T-helper 17 cell (primary cell): ENCODE measurements around the gene EPB41L4A. TPM values are rescaled to one million over a fixed set of nuclear protein-coding genes. Genes with fewer than 3 reads are reported as not detected.
A peak's percentile ranks its signal among the peaks of the same experiment; 100 is the strongest.

ENCODE experiments used
- ATAC-seq: fragments of 150-1000 bp; cut with Tn5 transposase; 2 replicates; pipeline ENCODE4 v1.10.0; 2021; ENCODE audit warnings: mild to moderate bottlenecking, moderate library complexity
- DNase-seq, 3 donors: peaks; one replicate each; pipeline versions ENCODE4 v3.0.0 to v3.0.0-alpha.2; 2020 to 2021
- H3K9me3 ChIP-seq: one replicate; pipeline ENCODE4 v1.7.0; 2013; ENCODE audit warnings: low read length, mild to moderate bottlenecking; ENCODE audit not compliant: control insufficient read depth, poor library complexity, severe bottlenecking
- H3K27ac Mint-ChIP-seq: one replicate; pipeline ENCODE4 v1.8.0; 2022; ENCODE audit warnings: mild to moderate bottlenecking, moderate library complexity, mixed read lengths
- H3K27me3 Mint-ChIP-seq: one replicate; pipeline ENCODE4 v1.8.0; 2022; ENCODE audit warnings: mixed read lengths
- H3K36me3 Mint-ChIP-seq: one replicate; pipeline ENCODE4 v1.8.0; 2022; ENCODE audit warnings: low read depth, mixed read lengths
- H3K4me1 Mint-ChIP-seq: one replicate; pipeline ENCODE4 v1.8.0; 2022; ENCODE audit warnings: mild to moderate bottlenecking, mixed read lengths
- H3K4me3 Mint-ChIP-seq: one replicate; pipeline ENCODE4 v1.8.0; 2022; ENCODE audit warnings: mild to moderate bottlenecking, moderate library complexity, mixed read lengths
- total RNA-seq, 4 donors: library from RNA in 2 of 4; stranded (reverse) in 2 of 4; gene quantifications; one replicate each; pipeline ENCODE4 v1.2.3 and lab custom pipeline; 2022 to 2026

The EPB41L4A gene
- total RNA-seq, 2 donors from 2014 or later: 0.50 to 1.4 TPM

DNA sequence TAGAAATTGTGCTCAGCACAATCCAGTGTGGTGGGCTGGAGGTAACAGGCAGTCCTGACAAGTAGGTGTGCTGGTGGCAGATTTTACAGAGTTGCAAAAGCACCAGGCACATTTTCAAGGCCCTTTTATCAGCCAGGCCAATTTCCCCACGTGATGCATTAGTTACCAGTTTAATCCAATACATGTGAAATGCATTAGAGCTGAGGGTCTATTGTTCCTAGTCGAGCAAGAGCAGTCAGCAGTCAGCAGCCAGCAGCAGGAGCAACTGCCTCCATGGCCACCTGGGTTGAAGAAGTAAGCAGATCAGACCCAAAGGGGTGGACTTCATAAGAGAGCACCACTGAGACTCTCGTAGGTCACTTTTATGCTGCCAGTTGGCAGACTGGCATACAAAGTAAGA lies 76.7 kb downstream of the EPB41L4A start:
- H3K9me3 ChIP-seq: no peaks in the 10 kb centered on the region
- DNase-seq: no peak
- no peak overlapping the region for H3K27ac Mint-ChIP-seq
- no peaks in the 10 kb centered on the region for H3K4me1 Mint-ChIP-seq
- H3K36me3 Mint-ChIP-seq: peaks cover 5% of the 10 kb centered on the region
- H3K4me3 Mint-ChIP-seq: no peak overlapping the region
- peaks cover 21% of the 10 kb centered on the region for H3K27me3 Mint-ChIP-seq
- no peak for ATAC-seq

GRCh38 chr5:112339761-112340160 lies 79.3 kb downstream of the EPB41L4A start:
- H3K36me3 Mint-ChIP-seq: peaks cover 5% of the 10 kb centered on the region
- no peak overlapping the region for H3K27ac Mint-ChIP-seq
- no peak for ATAC-seq
- H3K9me3 ChIP-seq: no peaks in the 10 kb centered on the region
- H3K4me1 Mint-ChIP-seq: no peaks in the 10 kb centered on the region
- no peak overlapping the region for H3K4me3 Mint-ChIP-seq
- H3K27me3 Mint-ChIP-seq: peaks cover 32% of the 10 kb centered on the region
- no peak for DNase-seq

DNA sequence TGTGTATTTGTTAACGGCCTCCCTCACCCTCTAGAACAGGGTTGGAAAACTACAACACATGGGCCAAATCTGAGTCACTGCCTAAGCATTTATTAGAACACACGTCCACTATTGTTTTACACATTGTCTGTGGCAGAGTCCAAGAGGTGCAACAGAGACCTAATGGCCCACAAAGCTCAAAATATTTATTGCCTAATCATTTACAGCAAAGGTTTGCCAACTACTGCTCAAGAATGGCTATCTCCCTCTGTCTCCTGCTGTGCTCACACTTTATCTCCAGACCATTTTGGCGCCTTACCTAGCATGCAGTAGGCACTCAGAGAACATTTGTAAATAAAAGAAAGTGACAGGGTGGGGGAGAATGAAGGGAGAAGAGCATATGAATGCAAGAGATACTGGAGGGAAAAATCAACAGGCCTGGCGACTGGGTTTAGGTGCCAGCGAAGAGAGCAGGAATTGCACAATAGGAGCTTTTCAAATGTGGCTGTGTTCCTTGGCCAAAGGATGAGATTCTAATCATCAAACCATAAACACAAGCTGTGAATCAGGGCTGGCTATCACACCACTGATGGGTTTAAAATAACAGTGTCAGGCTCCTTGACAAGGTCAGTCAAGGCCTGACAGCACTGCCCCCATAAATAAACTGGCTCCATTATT lies 80.3 kb downstream of the EPB41L4A start:
- no peak for ATAC-seq
- no peaks in the 10 kb centered on the region for H3K9me3 ChIP-seq
- Mint-ChIP-seq H3K4me1 (no peaks in the 10 kb centered on the region), H3K4me3 (no peak overlapping the region), H3K36me3 (peaks cover 5% of the 10 kb centered on the region), H3K27ac (no peak overlapping the region), H3K27me3 (peaks cover 37% of the 10 kb centered on the region)
- no peak for DNase-seq

DNA sequence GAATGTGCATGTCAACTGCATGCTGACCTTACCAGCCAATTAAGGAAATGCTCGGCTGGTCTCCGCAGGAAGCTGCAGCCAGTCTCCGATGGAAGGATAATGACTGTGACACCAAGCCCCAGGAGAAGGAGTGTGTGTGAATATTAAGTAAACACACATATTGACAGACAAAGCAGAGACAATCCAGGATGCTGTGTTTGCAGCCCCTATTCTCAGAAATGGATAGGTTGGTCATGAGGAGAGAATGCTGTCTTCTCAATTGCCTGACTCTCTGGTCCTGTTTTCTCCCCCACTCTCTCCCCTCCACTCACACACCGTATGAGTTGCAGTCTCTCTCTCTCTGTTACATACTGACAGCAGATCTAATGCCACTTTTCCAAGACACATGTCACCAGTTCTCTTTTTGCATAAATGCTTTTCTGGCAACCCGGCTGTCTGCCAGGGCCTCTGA lies 85.7 kb downstream of the EPB41L4A start:
- no peak for ATAC-seq
- Mint-ChIP-seq H3K27ac (no peak overlapping the region), H3K27me3 (peaks cover 40% of the 10 kb centered on the region), H3K4me1 (peaks cover 6% of the 10 kb centered on the region), H3K36me3 (no peaks in the 10 kb centered on the region), H3K4me3 (no peak overlapping the region)
- no peak for DNase-seq
- no peaks in the 10 kb centered on the region for H3K9me3 ChIP-seq

DNA sequence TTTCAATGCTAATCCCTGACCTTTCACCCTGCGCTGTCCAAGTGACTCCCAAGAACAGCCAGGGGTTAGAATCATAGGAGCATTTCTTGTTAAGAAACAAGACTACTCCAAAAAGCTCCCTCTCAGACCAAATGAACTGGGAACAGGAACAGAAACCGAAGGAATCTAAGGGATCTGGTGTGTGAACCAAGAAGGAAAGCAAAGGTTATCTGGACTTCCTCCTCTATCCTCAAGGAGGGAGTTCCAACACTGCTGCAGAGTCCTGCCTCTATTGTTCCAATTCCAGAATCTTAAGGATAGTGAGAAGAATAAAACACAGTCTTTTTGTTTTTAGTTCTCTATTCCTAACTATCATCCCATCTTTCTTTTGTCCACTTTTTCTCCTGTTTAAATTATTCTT lies 87.2 kb downstream of the EPB41L4A start:
- H3K36me3 Mint-ChIP-seq: no peaks in the 10 kb centered on the region
- no peak overlapping the region for H3K27ac Mint-ChIP-seq
- no peaks in the 10 kb centered on the region for H3K9me3 ChIP-seq
- peaks cover 36% of the 10 kb centered on the region for H3K27me3 Mint-ChIP-seq
- ATAC-seq: no peak
- no peak overlapping the region for H3K4me3 Mint-ChIP-seq
- no peak for DNase-seq
- peaks cover 6% of the 10 kb centered on the region for H3K4me1 Mint-ChIP-seq

GRCh38 chr5:112329419-112330090 lies 89.5 kb downstream of the EPB41L4A start:
- no peak for DNase-seq
- Mint-ChIP-seq H3K27ac (no peak overlapping the region), H3K36me3 (no peaks in the 10 kb centered on the region), H3K27me3 (peaks cover 29% of the 10 kb centered on the region), H3K4me3 (no peak overlapping the region), H3K4me1 (peaks cover 6% of the 10 kb centered on the region)
- ATAC-seq: peak; percentile 33
- H3K9me3 ChIP-seq: no peaks in the 10 kb centered on the region

- Mint-ChIP-seq H3K4me3 (no peak overlapping the region), H3K36me3 (peaks cover 4% of the 10 kb centered on the region), H3K27ac (no peak overlapping the region), H3K4me1 (no peaks in the 10 kb centered on the region), H3K27me3 (peaks cover 46% of the 10 kb centered on the region)
- no peaks in the 10 kb centered on the region for H3K9me3 ChIP-seq
- ATAC-seq (no peak), DNase-seq (no peak)
Observed at GRCh38 chr5:112323166-112323565, 95.9 kb downstream of the EPB41L4A start.

DNA sequence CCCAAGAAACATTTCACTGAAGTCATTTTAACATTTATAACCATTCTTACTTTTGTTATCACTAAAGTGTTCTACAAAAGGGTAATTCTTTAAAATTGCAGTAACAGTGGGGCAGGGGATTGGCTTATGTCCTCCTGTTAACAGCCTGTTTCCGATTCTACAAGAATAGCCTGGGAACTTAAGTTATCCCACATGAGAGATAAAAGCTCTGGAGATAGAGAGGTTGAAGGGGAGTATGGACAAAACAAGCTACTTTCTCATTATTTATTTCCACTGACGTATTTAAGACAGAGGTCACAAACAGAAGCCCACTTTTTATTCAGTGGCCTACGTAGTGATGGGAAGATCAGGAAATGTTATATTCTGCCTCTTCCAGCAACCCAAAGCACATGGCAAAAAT lies 98.7 kb downstream of the EPB41L4A start:
- no peaks in the 10 kb centered on the region for H3K9me3 ChIP-seq
- DNase-seq: no peak
- no peaks in the 10 kb centered on the region for H3K4me1 Mint-ChIP-seq
- no peak overlapping the region for H3K4me3 Mint-ChIP-seq
- ATAC-seq: no peak
- H3K36me3 Mint-ChIP-seq: peaks cover 4% of the 10 kb centered on the region
- no peak overlapping the region for H3K27ac Mint-ChIP-seq
- peaks cover 49% of the 10 kb centered on the region for H3K27me3 Mint-ChIP-seq

DNA sequence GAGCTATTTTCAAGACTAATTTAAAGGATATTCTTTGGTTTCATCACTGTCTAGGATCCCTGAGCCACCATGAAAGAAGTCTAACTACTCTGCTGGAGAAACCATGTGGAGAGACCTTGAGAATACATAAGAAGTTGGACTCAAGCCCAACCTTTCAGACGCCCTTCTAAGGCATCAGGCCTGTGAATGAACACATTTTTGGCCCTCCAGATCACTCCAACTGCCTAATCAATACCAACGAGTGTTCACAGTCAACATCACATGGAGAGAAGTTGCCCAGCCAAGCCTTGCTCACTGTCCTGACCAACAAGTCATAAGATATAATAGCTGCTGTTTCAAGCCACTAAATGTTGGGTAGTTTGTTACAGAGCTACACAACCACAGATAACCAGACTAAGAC lies 100.7 kb downstream of the EPB41L4A start:
- H3K4me1 Mint-ChIP-seq: no peaks in the 10 kb centered on the region
- H3K9me3 ChIP-seq: no peaks in the 10 kb centered on the region
- peaks cover 44% of the 10 kb centered on the region for H3K27me3 Mint-ChIP-seq
- H3K27ac Mint-ChIP-seq: no peak overlapping the region
- DNase-seq (no peak), ATAC-seq (no peak)
- H3K4me3 Mint-ChIP-seq: no peak overlapping the region
- H3K36me3 Mint-ChIP-seq: peaks cover 2% of the 10 kb centered on the region

DNA sequence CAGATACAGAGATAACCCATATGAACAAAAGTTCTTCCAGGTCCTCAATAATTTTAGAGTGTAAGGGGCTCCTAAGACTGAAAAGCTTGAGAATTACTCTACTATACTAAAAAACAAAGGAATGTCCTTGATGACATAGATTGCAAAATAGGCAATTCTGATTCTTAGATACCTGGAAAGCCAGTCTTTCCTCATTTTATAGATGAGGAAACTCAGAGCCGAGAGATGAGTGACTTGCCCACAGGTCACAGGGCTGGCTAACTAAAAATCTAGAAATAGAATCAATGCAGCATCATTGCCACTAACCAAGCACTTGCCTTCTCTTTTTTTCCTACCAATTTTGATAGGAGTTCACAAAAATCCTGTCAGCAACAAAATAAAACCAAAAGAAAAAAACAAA lies 101.2 kb downstream of the EPB41L4A start:
- no peaks in the 10 kb centered on the region for H3K9me3 ChIP-seq
- no peak for DNase-seq
- peaks cover 2% of the 10 kb centered on the region for H3K36me3 Mint-ChIP-seq
- no peak overlapping the region for H3K4me3 Mint-ChIP-seq
- no peaks in the 10 kb centered on the region for H3K4me1 Mint-ChIP-seq
- peaks cover 44% of the 10 kb centered on the region for H3K27me3 Mint-ChIP-seq
- no peak for ATAC-seq
- H3K27ac Mint-ChIP-seq: no peak overlapping the region

DNA sequence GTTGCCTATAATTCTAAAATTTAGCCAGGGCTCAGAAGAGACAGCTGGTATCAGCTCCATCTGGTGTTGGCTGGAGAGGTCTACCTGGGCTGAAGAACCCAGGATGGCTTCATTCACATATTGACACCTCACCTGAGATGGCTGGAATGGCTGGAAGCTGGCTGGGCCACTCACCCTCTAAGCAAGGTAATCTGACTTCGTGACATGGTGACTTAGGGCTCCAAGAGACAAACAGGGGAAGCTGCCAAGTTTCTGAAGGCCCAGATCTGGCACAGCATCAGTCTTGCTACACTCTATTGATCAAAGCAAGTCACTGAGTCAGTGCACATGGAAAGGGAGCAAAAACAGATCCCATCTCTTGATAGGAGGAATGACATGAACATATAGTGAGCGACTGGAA lies 102.3 kb downstream of the EPB41L4A start:
- no peak for ATAC-seq
- H3K27ac Mint-ChIP-seq: no peak overlapping the region

DNA sequence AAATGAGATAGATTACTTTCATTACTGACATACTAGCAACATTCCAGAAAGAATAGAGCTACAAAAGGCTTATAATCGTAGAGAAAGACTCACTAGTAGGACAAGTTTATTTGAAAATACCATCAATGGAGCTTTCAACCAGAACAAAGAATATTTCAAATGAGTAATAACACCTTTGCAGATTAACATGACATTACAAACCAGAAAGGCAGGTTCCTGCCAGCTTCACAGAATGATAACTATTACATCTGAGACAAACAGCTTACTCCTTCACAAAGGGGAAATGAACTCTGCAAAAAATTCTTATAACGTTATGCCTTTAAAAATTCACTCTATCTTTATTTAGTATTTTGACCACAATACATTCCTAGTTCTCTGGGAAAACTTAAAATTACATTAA lies 103.1 kb downstream of the EPB41L4A start:
- no peaks in the 10 kb centered on the region for H3K9me3 ChIP-seq

More for the DNA sequence above, 102.3 kb downstream of the EPB41L4A start:
- H3K4me1 Mint-ChIP-seq: no peaks in the 10 kb centered on the region
- H3K9me3 ChIP-seq: no peaks in the 10 kb centered on the region
- DNase-seq: no peak
- no peak overlapping the region for H3K4me3 Mint-ChIP-seq
- H3K27me3 Mint-ChIP-seq: peaks cover 47% of the 10 kb centered on the region
- H3K36me3 Mint-ChIP-seq: no peaks in the 10 kb centered on the region

DNA sequence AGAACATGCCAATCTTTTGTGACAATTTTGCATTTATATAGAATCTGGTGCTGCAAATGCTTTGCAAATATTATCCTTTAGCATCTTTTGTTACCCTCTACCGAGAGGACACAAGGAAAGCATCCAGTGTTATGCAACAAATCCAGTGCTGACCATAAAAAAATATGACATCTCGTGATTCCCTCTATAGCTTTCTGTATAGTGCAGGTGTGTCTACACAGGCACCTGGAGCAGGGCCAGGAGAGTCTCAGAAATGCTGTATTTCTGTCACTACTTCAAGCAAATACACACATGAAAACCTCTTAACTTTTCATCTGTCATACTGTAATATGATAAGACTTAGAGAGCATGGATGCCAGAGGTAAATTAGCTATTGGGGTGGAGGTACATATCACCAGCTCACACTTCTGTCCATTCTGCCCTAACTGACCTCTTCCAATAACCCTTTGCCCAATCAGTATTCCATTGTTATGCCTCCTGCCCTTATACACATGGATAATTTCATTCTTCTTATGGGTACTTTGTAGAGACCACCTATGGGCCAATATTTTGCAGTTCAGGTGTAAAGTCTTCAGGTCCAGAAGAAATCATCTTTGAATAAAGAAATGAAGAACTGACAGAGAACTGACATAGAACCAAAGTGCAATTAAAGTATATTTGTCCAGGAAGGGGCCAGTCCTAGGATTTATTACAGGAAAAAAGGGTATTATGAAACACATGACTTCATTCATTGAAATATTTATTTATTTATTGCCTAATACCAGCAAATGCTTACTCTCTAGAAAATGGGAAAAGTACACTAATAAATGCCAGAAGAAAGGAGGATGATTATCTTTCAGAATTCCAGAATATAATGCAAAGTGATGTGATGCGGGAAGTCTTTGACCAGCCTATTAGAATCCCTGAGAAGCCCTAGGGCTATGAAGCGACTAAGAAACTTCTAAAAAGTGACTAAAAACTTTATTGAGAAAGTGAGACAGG lies 106.5 kb downstream of the EPB41L4A start:
- no peak for ATAC-seq
- Mint-ChIP-seq H3K4me3 (no peak overlapping the region), H3K36me3 (no peaks in the 10 kb centered on the region), H3K27ac (no peak overlapping the region), H3K4me1 (no peaks in the 10 kb centered on the region), H3K27me3 (peaks cover 16% of the 10 kb centered on the region)
- DNase-seq: no peak
- no peaks in the 10 kb centered on the region for H3K9me3 ChIP-seq

More for the DNA sequence above, 103.1 kb downstream of the EPB41L4A start:
- ATAC-seq: no peak
- DNase-seq: no peak
- Mint-ChIP-seq H3K36me3 (no peaks in the 10 kb centered on the region), H3K4me3 (no peak overlapping the region), H3K27me3 (peaks cover 44% of the 10 kb centered on the region), H3K4me1 (no peaks in the 10 kb centered on the region), H3K27ac (no peak overlapping the region)
